GM10266 (cell line): ENCODE results near the gene POLG.
"Not testable (repeated sequence)": the region's sequence is repeated elsewhere in the genome, so short reads cannot be mapped to it uniquely, and the experiment has no call there.

Experiments used
- DNase-seq: peaks from one replicate; pipeline ENCODE4 v3.0.0; 2012; ENCODE audit errors: extremely low spot score
- CTCF ChIP-seq: IDR thresholded peaks from 2 replicates; pipeline ENCODE4 v1.5.1; 2012; ENCODE audit warnings: mild to moderate bottlenecking, low read depth; ENCODE audit not compliant: control insufficient read depth, insufficient read depth; ENCODE audit errors: missing control alignments

The POLG gene

GRCh38 chr15:89283201-89283600, 51.4 kb downstream of the POLG start:
- no peak for DNase-seq
- no peak for TF ChIP-seq CTCF

- no peak for DNase-seq
- no peak for TF ChIP-seq CTCF
Measured at GRCh38 chr15:89282631-89283030, 52.0 kb downstream of the POLG start.

GRCh38 chr15:89278307-89278706, 56.3 kb downstream of the POLG start:
- no peak for TF ChIP-seq CTCF
- DNase-seq = no peak

GRCh38 chr15:89277281-89277680, 57.3 kb downstream of the POLG start:
- not testable (repeated sequence) for DNase-seq
